ENCODE measurements around the gene HSPA12B.

HSPA12B gene

GRCh38 chr20:3766422-3767109 is 34.1 kb downstream of the HSPA12B start:
- no peak for DNase-seq (ENCODE audit: low read depth in 2 of 2)

GRCh38 chr20:3767110-3767426 is 34.6 kb downstream of the HSPA12B start:
- DNase-seq (ENCODE audit: low read depth in 2 of 2): no peak

GRCh38 chr20:3767427-3768341 is 35.2 kb downstream of the HSPA12B start, which contains the start of gene ADISSP:
Gene ADISSP, minus strand, starts transcription at chr20:3767753. Its CDS starts 7,653 bp downstream, at chr20:3760100.
- peak; percentile 96 to 97 for DNase-seq (ENCODE audit: low read depth in 2 of 2)

GRCh38 chr20:3768342-3769130 is 36.1 kb downstream of the HSPA12B start:
- peak; percentile 49 to 65 for DNase-seq (ENCODE audit: low read depth in 2 of 2)

GRCh38 chr20:3771552-3772058 is 39.1 kb downstream of the HSPA12B start:
- DNase-seq (ENCODE audit: low read depth in 2 of 2): no peak

- DNase-seq (ENCODE audit: low read depth in 2 of 2): no peak
These were observed 43.1 kb downstream of the HSPA12B start for GRCh38 chr20:3775457-3776108.

GRCh38 chr20:3777381-3777715 is 44.9 kb downstream of the HSPA12B start:
- DNase-seq (ENCODE audit: low read depth in 2 of 2): no peak

GRCh38 chr20:3777716-3778629 is 45.5 kb downstream of the HSPA12B start:
- no peak for DNase-seq (ENCODE audit: low read depth in 2 of 2)

- no peak for DNase-seq (ENCODE audit: low read depth in 2 of 2)
These were observed 46.5 kb downstream of the HSPA12B start for GRCh38 chr20:3778976-3779375.

GRCh38 chr20:3781153-3781910 is 48.8 kb downstream of the HSPA12B start, which contains the start of gene SPEF1:
Gene SPEF1, minus strand, starts transcription at chr20:3781448. Its CDS starts 161 bp downstream, at chr20:3781287.
- DNase-seq (ENCODE audit: low read depth in 2 of 2): peak; percentile 72 to 76

GRCh38 chr20:3782597-3782996 is 50.1 kb downstream of the HSPA12B start:
- no peak for DNase-seq (ENCODE audit: low read depth in 2 of 2)

GRCh38 chr20:3783068-3783489 is 50.6 kb downstream of the HSPA12B start:
- no peak for DNase-seq (ENCODE audit: low read depth in 2 of 2)

- no peak for DNase-seq (ENCODE audit: low read depth in 2 of 2)
These were observed 51.2 kb downstream of the HSPA12B start for GRCh38 chr20:3783511-3784195.

- no peak for DNase-seq (ENCODE audit: low read depth in 2 of 2)
These were observed 51.9 kb downstream of the HSPA12B start for GRCh38 chr20:3784216-3784853.

GRCh38 chr20:3784863-3785239 is 52.4 kb downstream of the HSPA12B start:
- DNase-seq (ENCODE audit: low read depth in 2 of 2): no peak

GRCh38 chr20:3785240-3786125 is 53.0 kb downstream of the HSPA12B start:
- no peak for DNase-seq (ENCODE audit: low read depth in 2 of 2)

GRCh38 chr20:3786126-3786484 is 53.6 kb downstream of the HSPA12B start:
- DNase-seq (ENCODE audit: low read depth in 2 of 2): no peak
